ENCODE data around the gene COASY.

DNA sequence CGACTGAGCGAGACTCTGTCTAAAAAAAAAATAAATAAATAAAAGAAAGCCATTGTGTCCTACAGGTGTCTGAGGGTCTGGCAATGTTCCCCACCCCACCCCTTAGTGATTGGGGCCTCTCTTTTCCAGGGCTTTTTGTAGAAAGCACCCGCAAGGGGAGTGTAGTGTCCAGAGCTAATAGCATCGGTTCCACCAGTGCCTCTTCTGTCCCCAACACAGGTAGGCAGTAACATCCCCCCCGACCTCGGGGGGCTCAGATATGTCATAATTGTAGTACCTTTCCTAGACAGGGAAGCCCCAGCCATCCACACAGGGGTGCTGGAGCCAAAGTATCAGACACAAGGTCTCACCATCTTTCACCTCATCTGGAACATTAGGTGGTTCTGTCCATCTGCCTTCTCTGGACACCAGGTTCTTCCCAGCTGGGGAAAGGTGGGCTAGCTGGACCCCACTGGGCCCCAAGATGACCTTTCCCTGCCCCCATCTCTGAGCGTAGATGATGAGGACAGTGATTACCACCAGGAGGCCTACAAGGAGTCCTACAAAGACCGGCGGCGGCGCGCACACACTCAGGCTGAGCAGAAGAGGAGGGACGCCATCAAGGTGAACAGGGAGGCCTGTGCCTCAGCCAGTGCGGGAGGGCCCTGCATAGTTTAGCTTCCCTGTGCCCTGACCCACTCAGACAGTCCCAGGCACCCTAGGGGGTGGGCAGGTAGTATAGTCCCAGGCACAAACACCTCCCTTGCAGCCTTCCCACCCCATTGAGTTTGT, 6.6 kb downstream of the COASY start:
- TF ChIP-seq CTCF (IDR thresholded peaks at IDR 0.05) (no peak), POLR2A (IDR thresholded peaks at IDR 0.05) (no peak)
